ENCODE results near the gene KRT73. TPM values are rescaled to one million over a fixed set of nuclear protein-coding genes. Genes with fewer than 3 reads are reported as not detected.

Gene KRT73
- total RNA-seq, 4 donors from 2014 or later, result 0.40 to 1.2 TPM; not detected in 2

- no peaks in the 10 kb centered on the region for H3K27me3 ChIP-seq
- TF ChIP-seq POLR2A (IDR thresholded peaks at IDR 0.05), result no peak
- no peak for TF ChIP-seq CTCF (IDR thresholded peaks at IDR 0.05)
These were observed 59.4 kb downstream of the KRT73 start for GRCh38 chr12:52558781-52559445.

More at GRCh38 chr12:52558781-52559445, 59.4 kb downstream of the KRT73 start:
- Histone ChIP-seq H3K9me3 (no peaks in the 10 kb centered on the region), H3K4me1 (no peaks in the 10 kb centered on the region), H3K27ac (no peak overlapping the region), H3K4me3 (no peak overlapping the region), H3K36me3 (no peaks in the 10 kb centered on the region)
- no peak for DNase-seq

Other genes starting within 250 kb of the KRT73 start
- gene KRT84, start 232.9 kb downstream of the KRT73 start, total RNA-seq, result not detected
- gene KRT82, start 212.2 kb downstream of the KRT73 start, total RNA-seq, result not detected
- not detected for gene KRT75, start 184.2 kb downstream of the KRT73 start, total RNA-seq
- not detected for gene KRT6B, start 166.4 kb downstream of the KRT73 start, total RNA-seq
- under 1 TPM in 1 of 4 donors, not detected in 3; 0.67 TPM for gene KRT6C, start 144.8 kb downstream of the KRT73 start, total RNA-seq
- 1 to 10 TPM in 2 of 4 donors, not detected in 2; 1.7 to 2.3 TPM for gene KRT6A, start 125.3 kb downstream of the KRT73 start, total RNA-seq
- 1 to 10 TPM in 2 of 4 donors, under 1 TPM in 1, not detected in 1; 0.94 to 9.9 (median 5.9) TPM for gene KRT5, start 98.2 kb downstream of the KRT73 start, total RNA-seq
- gene KRT71, start 65.4 kb downstream of the KRT73 start, total RNA-seq, result not detected
- not detected for gene KRT74, start 44.7 kb downstream of the KRT73 start, total RNA-seq
- 1 to 10 TPM in 3 of 4 donors, not detected in 1; 1.1 to 4.5 (median 2.3) TPM for gene KRT72, start 17.1 kb downstream of the KRT73 start, total RNA-seq
- 1 to 10 TPM in 1 of 4 donors, under 1 TPM in 1, not detected in 2; 0.47 to 2.5 TPM for gene KRT2, start 33.7 kb upstream of the KRT73 start, total RNA-seq
- gene KRT1, start 61.8 kb upstream of the KRT73 start, total RNA-seq, result 1 to 10 TPM in 1 of 4 donors, under 1 TPM in 2, not detected in 1; 0.76 to 1.7 (median 0.94) TPM
- gene KRT77, start 85.0 kb upstream of the KRT73 start, total RNA-seq, result not detected
- not detected for gene KRT76, start 158.8 kb upstream of the KRT73 start, total RNA-seq
- gene KRT3, start 177.6 kb upstream of the KRT73 start, total RNA-seq, result not detected
- gene KRT4, start 195.6 kb upstream of the KRT73 start, total RNA-seq, result not detected
- not detected for gene KRT79, start 215.8 kb upstream of the KRT73 start, total RNA-seq
- gene KRT78, start 230.4 kb upstream of the KRT73 start, total RNA-seq, result not detected

Data from Peyer's patch (tissue), 4 donors.